Measurements from ENCODE around the gene TEX2.
"Not testable (repeated sequence)": the region's sequence is repeated elsewhere in the genome, so short reads cannot be mapped to it uniquely, and the experiment has no call there.

The TEX2 gene

DNA sequence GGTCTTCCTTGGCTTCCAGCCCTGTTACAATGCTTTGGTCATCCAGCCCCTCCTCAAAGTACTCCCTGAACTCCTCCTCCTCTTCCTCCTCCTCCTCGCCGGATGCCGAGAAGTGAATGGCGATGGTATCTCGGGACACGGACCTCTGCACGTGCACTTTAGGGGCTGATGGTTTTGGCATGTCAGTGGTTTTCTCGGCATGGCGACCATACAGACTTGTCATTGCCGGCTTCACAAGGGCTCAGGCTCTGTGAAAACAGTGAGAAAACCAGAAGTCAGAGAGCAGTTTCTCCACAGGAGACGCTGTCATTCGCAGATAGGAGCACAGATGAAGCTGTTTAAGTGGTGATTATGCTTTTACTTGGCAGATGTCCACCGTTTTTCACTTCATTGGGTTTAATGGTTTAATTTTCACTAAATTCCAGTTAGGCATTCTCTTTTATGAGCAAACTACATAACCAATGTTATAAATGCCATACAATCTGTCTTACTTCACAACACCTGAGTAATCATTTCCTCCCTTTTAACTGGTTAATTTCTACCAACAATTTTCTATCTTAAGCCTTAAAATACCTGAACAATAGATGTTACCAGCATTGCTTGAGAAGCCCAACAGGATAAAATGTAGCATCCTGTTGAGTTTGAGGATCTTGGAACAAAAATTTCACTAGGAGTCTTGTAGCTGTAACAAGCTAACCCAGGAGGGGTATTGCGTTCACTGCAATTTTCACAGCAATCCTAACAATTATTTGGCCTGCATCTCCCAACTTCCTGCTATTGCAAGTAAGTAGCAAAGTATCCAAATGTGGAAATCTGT, 48.9 kb downstream of the TEX2 start:
- DNase-seq (ENCODE audit: low spot score), result no peak

GRCh38 chr17:64212122-64212521, 50.9 kb downstream of the TEX2 start:
- no peak for DNase-seq (ENCODE audit: low spot score)

DNA sequence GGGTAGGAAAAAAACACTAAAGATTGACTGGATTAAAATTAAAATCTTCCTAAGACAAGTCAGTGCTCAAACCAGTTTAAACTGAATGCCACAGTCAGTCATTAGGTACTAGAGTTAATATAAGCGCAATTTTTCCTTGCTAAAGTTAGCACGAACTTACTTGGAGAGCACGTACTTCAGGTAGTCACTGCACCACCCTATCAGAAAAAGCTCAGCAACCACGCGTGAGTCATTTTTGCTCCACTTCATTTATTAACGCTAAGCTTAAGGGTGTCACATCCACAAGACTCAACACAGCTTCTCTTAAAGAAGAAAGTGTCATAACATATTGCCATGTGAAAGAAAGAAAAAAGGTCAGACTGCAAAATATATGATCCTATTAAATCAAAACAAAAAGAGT, 53.1 kb downstream of the TEX2 start:
- no peak for DNase-seq (ENCODE audit: low spot score)

DNA sequence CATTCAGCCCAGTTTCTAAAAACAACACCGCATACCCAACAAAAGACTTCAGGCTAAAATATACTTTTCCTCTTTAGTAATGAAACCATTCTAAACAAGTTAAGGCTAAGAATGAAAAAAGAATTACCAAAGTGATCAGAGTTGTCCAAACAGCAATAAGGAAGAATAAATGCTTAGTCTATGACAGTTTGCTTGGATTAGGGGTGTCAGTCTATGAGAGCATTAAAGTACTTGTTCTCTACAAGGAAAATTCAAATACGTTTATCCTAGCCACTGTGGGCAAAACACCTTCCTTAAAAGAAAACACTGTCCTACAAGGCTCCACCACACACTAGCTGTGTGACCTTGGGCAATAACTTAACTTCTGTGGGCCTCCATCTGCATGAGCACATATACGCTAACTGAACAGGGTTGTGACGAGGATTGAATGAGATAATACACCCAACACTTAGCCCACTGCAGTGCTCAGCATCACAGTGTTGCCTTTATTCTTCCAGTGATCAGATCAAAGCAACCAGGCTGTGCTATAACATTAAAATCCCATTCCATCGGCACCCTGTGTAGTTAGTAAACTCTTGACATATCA, 53.6 kb downstream of the TEX2 start:
- no peak for DNase-seq (ENCODE audit: low spot score)

- DNase-seq (ENCODE audit: low spot score), result not testable (repeated sequence)
Measured at GRCh38 chr17:64208656-64209055, 54.4 kb downstream of the TEX2 start.

GRCh38 chr17:64205804-64206203, 57.3 kb downstream of the TEX2 start:
- no peak for DNase-seq (ENCODE audit: low spot score)

DNA sequence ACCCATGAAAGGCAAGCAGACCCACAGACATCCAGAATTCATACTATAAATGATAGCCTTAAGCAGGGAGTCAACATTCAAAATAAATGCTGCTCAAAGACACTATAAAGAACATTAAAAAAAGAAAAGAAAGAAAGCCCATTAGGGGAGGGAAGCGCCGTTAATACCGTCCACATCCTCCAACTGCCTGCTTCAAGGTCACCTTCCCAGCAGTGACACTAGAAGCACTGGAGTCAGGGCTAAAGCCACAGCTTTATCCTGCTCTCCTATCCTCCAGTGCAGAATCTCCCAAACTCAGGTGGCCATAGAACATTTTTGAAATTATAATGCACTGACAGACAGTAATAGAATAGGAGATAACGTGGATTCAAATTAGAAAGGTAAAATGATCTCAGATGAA, 59.4 kb downstream of the TEX2 start:
- DNase-seq (ENCODE audit: low spot score), result no peak

GRCh38 chr17:64202683-64203344, 60.2 kb downstream of the TEX2 start:
- no peak for DNase-seq (ENCODE audit: low spot score)

- DNase-seq (ENCODE audit: low spot score), result no peak
Measured at GRCh38 chr17:64200080-64201032, 62.7 kb downstream of the TEX2 start.

- DNase-seq (ENCODE audit: low spot score), result no peak
Measured at GRCh38 chr17:64198331-64199090, 64.5 kb downstream of the TEX2 start.

GRCh38 chr17:64196601-64197000, 66.5 kb downstream of the TEX2 start:
- DNase-seq (ENCODE audit: low spot score), result no peak

DNA sequence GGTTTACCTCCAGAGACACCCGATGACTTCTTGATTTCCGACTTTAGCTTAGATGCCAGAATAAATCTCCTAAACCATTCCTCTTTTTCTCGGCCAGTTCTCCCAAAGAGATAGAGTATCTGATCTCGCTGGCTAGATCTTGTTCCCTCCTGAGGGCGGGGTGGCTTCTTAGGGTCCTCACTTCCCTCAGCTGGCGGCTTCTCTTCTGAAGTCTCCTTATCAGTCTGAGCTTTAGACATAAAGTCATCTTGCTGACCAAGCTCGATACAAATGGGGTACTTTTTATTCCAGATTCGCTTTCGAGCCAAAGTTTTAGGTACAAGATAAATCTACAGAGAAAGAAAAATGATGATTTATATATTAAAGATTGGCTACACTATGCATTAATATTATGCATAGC, 69.5 kb downstream of the TEX2 start:
- no peak for DNase-seq (ENCODE audit: low spot score)

- DNase-seq (ENCODE audit: low spot score), result no peak
Measured at GRCh38 chr17:64192589-64192988, 70.5 kb downstream of the TEX2 start.

DNA sequence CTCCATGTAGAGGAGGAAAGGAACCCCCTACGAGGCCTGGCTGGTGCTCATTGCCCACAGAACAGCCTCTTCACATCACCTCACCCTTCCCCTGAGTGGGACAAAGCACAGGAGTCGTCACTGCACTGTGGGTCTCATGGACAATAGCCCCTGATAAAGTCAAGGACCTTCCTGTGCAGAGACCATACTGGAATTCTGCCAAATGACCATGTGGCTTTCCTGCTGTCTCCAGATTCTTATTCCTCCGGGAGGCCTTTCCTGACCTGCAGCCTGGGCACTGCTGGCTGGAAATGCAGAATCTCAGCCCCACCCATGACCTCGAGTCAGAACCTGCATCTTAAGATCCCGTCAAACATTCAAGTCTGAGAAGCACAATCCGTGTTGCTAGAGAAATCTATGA, 72.6 kb downstream of the TEX2 start:
- no peak for DNase-seq (ENCODE audit: low spot score)

GRCh38 chr17:64188088-64188487, 75.0 kb downstream of the TEX2 start:
- no peak for DNase-seq (ENCODE audit: low spot score)

DNA sequence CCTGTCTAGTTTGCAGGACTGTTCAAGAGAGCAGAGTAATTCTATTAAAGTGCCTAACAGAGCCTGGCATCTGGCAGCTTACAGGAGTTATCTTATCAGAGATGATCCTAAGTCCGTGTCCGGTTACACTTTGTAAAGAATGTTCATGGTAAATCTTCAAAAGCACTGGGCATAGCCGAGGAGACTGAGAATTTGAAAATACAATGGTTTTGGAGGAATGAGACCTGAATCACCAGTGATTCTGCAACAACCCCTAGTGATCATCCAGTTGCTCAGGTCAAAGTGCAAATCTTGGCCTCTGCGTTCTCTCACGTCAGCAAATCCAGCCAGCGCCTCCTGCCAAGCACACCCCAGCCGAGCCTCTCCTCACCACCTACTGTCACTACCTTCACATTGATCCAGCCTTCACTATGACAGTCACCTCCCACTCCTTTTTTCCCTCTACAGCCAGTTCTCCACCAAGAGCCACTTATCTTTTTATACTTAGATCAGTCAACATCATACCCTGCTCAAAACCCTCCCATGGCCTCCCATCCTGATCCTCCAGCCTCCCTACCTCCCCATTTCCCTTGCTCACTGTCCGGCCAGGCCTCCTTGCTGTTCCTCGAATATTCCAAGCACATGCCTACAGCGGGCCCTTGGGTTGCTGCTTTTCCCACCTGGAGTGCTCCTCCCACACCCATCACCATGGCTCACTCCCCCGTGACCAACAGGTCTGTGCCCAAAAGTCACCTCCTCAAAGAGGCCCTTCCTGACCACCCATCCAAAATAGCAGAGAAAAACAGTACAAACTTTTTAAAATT, 75.8 kb downstream of the TEX2 start:
- DNase-seq (ENCODE audit: low spot score), result peak; percentile 27

- DNase-seq (ENCODE audit: low spot score), result no peak
Measured at GRCh38 chr17:64186171-64187092, 76.6 kb downstream of the TEX2 start.

DNA sequence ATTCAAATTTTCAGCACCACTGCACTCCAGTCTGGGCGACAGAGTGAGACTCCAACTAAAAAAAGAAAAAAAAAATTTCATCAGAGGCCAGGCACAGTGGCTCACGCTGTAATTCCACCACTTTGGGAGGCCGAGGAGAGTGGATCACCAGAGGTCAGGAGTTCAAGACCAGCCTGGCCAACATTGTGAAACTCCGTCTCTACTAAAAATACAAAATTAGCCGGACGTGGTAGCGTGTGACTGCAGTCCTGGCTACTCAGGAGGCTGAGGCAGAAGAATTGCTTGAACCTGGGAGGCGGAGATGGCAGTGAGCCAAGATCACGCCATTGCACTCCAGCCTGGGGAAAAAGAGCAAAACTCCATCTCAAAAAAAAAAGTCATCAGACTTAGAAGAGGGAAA, 77.5 kb downstream of the TEX2 start:
- DNase-seq (ENCODE audit: low spot score), result not testable (repeated sequence)

GRCh38 chr17:64185101-64185500, 78.0 kb downstream of the TEX2 start:
- DNase-seq (ENCODE audit: low spot score), result no peak
